ENCODE data around the gene CUEDC1.

Gene CUEDC1

DNA sequence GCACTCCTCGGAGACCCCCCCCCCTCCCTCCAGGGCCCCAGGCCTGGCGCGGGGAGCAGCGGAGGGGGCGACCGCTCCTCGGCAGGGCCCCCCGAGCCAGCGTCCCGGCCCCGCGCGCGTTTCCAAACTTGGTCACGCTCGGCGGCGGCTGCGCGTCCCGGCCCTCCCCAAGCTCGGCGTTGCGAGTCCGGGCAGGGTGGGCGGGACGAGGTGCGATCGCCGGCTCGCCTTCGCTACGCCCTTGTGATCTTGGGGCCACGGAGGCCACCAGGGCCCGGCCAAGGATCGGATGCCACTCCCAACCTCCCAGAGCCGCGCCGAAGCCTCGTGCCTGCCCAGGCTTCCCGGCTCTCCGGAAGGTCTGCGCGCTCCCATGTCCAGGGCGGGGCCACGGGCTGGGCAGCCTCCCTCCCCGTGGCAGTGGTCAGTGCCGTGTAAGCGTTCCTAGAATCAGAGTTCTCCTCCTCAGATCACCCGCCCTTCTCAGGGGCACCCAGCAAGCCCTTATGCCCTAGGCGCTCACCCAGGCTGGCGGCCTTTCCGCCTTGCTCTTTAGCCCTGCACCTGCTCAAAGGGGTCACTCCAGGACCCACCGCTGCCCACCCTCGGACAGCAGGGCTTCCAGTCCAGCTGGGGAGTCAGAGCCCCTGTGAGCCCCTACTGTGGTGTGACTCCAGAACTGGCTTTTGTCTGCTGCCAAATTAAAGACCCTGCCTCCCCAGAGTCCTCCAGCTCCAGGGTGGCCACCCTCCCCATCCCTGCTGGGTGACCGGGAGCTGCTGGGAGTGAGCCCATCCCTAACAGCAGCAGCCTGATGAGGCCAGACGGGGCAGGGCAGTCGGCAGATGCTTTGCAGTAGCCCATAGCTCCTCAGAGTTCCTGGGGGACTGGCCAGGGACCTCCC, 93.2 kb downstream of the CUEDC1 start:
- DNase-seq (ENCODE audit: low read depth): no peak
- H3K4me3 ChIP-seq (ENCODE audit: control insufficient read depth, low read depth, low read length): peak overlapping the region; percentile 47
- TF ChIP-seq, protein P1, sequence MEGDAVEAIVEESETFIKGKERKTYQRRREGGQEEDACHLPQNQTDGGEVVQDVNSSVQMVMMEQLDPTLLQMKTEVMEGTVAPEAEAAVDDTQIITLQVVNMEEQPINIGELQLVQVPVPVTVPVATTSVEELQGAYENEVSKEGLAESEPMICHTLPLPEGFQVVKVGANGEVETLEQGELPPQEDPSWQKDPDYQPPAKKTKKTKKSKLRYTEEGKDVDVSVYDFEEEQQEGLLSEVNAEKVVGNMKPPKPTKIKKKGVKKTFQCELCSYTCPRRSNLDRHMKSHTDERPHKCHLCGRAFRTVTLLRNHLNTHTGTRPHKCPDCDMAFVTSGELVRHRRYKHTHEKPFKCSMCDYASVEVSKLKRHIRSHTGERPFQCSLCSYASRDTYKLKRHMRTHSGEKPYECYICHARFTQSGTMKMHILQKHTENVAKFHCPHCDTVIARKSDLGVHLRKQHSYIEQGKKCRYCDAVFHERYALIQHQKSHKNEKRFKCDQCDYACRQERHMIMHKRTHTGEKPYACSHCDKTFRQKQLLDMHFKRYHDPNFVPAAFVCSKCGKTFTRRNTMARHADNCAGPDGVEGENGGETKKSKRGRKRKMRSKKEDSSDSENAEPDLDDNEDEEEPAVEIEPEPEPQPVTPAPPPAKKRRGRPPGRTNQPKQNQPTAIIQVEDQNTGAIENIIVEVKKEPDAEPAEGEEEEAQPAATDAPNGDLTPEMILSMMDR (IDR thresholded peaks at IDR 0.05; ENCODE audit: control insufficient read depth, insufficient read depth, low read depth, low read length, missing control alignments): no peak

DNA sequence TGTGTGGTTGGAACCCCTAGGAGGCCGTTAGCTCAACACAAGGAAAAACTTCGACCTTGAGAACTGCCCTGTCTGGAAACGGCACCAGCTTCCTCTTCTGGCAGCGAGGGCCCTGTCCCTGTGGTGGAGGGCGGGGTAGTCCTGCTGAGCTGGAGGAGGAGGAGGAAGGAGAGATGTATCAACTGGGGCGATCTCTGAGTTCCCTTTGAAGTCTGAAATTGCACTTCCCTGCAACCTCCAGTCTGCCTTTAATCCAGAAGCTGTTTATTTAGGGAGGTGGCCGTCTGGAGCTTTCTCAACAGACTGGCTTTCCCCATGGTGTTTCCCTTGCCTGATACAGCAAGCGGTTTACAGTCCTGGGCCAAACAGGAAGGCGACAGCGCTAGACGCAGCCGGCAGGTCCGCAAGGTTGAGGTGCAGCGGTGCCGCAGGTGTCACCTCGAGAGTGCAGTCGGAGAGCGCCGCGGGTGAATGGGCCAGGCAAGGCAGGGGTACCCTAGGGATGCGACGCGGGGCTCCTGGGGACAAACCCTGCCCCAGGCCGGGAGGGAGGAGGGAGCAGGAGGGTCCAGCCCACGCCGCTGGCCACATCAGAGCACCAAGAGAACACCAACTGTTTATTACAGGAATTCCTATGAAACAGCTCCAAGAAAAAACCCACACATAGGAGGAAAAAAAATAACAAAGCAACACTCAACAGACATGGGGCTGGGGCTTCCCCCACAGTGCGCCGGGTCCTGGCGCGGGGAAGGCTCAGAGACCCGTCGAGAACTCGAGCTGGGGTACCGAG, 94.0 kb downstream of the CUEDC1 start:
- no peak for DNase-seq (ENCODE audit: low read depth)
- peak overlapping the region; percentile 47 for H3K4me3 ChIP-seq (ENCODE audit: control insufficient read depth, low read depth, low read length)
- TF ChIP-seq, protein P1 (IDR thresholded peaks at IDR 0.05; ENCODE audit: control insufficient read depth, insufficient read depth, low read depth, low read length, missing control alignments): no peak

DNA sequence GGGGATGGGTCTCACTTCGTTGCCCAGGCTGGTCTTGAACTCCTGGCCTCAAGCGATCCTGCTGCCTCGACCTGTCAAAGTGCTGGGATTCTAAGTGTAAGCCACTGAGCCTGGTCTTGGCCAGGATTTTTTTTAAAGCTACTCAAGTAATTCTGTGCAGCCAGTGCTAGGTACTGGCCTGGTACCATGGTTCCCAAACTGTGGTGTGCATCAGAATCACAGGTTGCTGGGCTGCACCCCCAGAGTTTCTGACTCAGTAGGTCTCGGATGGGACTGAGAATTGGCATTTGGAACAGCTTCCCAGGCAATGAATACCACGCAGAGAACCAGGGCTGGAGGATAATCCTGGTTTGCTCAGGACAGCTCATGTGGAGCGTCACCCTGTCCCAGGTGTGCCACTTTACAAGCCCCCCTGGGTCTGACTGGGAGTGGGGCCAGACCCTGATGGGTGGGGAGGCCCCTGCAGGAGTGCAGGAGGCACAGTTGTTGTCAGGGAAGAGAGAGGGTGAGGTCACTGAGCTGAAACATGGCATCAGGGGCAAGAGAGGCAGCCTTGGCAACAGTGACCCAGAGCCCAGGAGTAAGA, 94.7 kb downstream of the CUEDC1 start:
- DNase-seq (ENCODE audit: low read depth): no peak
- TF ChIP-seq, protein P1 (IDR thresholded peaks at IDR 0.05; ENCODE audit: control insufficient read depth, insufficient read depth, low read depth, low read length, missing control alignments): no peak
- H3K4me3 ChIP-seq (ENCODE audit: control insufficient read depth, low read depth, low read length): no peak overlapping the region

DNA sequence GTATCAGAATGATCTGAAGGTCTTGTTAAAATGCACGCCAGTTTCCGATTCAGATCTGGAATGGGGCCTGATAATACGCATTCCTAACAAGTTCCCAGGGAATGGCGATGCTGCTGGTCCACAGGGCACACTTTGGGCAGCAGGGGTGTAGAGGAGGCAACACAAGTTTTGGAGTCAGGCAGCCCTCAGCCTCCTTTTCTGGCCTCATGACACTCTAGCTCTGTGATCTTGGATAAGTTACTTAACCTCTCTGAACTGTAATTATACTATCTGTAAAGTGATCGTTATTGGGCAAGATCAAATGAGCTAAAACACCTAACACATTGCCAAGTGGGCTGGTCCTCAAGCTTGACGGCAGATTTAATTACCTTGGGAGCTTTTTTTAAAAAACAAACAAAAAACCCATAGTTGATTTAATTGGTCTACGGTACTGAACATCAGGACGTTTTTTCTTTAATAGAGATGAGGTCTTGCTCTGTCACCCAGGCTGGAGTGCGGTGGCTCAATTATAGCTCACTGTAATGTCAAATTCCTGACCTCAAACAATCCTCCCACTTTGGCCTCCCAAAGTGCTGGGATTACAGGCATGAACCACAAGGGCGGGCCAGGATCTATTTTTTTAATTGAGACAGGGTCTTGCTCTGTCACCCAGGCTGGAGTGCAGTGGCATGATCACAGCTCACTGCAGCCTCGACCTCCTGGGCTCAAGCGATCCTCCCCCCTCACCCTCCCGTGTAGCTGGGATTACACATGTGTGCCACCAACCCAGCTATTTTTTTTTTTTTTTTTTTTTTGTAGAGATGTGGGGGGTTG, 95.4 kb downstream of the CUEDC1 start:
- H3K4me3 ChIP-seq (ENCODE audit: control insufficient read depth, low read depth, low read length): no peak overlapping the region
- TF ChIP-seq, protein P1 (IDR thresholded peaks at IDR 0.05; ENCODE audit: control insufficient read depth, insufficient read depth, low read depth, low read length, missing control alignments): no peak
- no peak for DNase-seq (ENCODE audit: low read depth)

DNA sequence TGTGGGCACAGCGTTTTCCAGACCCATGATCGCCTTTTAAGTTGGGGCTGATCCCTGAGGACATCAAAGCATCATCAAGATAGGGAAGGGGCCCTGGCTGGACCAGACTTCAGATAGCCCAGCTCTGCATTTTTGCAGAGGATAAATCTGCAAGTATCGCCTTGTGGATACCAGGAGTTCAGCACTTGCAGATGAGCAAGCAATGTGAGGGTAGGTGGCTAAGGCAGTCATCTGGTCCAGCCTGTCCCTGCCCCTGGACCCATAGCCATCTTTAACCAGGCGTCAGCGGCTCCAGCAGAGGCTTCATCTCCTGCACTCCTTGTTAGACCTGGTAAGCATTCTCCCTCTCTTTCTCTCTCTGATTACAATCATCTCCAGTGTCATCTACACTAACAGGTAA, 96.4 kb downstream of the CUEDC1 start:
- DNase-seq (ENCODE audit: low read depth): no peak
- H3K4me3 ChIP-seq (ENCODE audit: control insufficient read depth, low read depth, low read length): no peak overlapping the region
- TF ChIP-seq, protein P1 (IDR thresholded peaks at IDR 0.05; ENCODE audit: control insufficient read depth, insufficient read depth, low read depth, low read length, missing control alignments): no peak

Measured in AG09309 (cell line).